SH-SY5Y (cell line): ENCODE measurements around the gene SETD1B.

Experiments used
- GATA2 ChIP-seq: IDR thresholded peaks from 2 replicates; pipeline ENCODE4 v1.6.1; 2011; ENCODE audit warnings: mild to moderate bottlenecking, low read depth, low read length
- GATA3 ChIP-seq: IDR thresholded peaks from 2 replicates; pipeline ENCODE4 v1.6.1; 2011; ENCODE audit warnings: low read depth, mild to moderate bottlenecking, low read length, moderate library complexity

SETD1B gene

DNA sequence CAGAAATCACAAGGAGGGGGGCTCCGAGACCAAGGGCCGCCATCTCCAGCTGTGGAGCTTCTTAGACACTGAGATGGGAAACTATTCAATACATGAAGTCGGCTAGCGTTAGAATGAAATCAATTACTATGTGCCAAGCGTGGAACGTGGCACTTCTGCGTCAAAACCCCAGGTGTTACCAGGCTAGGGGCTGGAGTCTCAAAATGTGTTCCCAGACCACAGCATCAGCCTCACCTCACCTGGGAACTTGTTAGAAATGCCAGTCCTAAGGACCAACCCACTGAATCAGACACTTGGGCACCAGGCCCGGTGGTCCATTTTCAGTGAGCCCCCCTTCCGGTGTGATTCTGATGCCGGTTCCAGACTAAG is 5.0 kb upstream of the SETD1B start:
- TF ChIP-seq GATA3, result no peak
- no peak for TF ChIP-seq GATA2

DNA sequence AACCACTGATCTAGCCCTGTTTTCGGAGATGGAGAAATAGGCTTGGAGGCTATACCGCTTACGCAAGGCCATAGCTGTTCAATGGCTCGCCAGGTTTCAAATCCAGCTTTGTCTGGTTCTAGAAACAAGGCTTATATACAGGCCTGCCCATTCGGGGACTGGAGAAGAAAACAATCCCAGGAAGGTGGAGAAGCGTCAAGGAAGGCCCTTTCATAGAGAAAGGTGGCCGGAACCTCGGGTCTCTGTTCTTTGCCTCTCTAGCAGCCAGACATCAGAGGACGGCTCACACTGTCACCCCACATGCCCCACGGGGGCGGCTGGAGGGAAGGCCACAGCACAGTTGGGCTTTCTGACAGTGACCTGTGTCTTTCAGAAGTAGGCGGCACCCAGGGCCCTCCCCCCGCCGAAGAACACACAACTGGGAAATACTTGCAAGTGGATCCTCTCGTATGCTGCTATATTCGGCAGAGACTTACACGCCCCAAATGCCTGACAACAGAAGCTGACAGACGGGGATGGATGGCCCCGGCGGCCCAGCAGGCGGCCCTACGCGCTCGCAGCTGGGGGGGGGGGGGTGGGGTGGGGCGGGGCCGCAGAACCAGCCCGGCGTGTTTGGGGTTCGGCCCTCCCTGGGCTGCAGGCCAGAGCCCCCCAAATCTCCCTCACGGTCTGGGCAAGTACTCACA is 4.5 kb upstream of the SETD1B start:
- TF ChIP-seq GATA3, result no peak

DNA sequence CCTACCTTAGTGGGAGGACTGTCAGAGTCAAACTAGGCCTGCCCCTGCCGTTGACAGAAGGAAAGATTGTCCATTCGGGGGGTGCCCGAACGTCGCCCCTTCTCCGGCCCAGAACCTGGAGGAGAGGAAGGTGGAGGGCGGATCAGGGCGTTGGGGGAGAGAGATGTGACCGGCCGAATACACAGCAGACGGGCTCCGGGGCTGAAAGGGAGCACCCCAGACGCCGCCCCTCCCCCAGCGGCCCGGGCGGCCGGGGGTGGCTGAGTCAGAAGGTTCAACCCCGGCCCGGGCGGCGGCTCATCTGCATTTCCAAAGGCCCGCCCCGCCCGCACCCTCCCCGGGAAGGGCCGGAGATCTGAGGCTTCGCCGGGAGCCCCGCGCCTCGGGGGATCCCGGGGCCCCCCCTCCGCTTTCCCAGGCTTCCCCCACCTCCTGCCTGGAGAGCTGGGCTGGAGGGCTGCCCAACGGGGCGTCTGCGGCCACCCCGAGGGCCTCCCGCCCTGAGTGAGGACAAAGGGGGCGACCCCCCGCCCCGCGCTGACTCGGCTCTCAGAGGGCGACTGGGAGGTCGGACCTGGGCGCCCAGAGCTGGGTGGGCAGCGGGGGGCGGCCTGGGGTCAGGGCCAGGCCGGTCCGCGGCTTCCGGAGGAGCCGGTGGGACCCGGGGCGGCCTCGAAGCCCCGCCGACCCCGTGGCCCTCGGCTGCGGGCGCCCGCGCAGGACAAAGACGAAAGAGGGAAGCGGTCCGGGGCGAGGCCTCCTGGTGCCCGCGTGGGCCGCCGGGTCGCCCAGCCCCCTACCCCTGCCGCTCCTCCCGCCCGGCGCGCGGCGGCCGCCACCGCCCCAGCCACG is 3.7 kb upstream of the SETD1B start:
- TF ChIP-seq GATA3, result no peak
- no peak for TF ChIP-seq GATA2

GRCh38 chr12:121800694-121801594 is 2.9 kb upstream of the SETD1B start:
- no peak for TF ChIP-seq GATA3
- no peak for TF ChIP-seq GATA2

- TF ChIP-seq GATA3 (no peak), GATA2 (no peak)
These were observed 2.0 kb upstream of the SETD1B start for GRCh38 chr12:121801595-121802484.

DNA sequence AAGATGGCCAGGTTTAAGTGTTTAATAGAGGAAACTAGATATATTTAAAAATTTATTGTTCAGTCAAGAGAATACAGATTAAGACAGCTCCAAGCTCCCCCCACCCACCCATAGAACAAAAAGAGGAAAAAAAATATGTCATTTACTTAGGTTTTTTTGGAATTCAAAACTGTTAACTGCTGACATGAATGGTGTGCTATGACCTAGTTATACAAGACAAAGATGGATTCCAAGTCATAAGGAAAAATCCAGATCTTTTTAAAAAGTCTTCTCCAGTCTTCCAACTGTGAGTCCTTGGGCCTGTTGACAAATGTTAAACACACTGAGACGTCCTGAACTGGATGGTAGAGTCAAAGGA is 1.3 kb upstream of the SETD1B start:
- TF ChIP-seq GATA3 (no peak), GATA2 (no peak)

GRCh38 chr12:121802843-121803698 is 738 bp upstream of the SETD1B start:
- no peak for TF ChIP-seq GATA2

GRCh38 chr12:121804417-121805111 is 755 bp downstream of the SETD1B start:
- no peak for TF ChIP-seq GATA3
- no peak for TF ChIP-seq GATA2

DNA sequence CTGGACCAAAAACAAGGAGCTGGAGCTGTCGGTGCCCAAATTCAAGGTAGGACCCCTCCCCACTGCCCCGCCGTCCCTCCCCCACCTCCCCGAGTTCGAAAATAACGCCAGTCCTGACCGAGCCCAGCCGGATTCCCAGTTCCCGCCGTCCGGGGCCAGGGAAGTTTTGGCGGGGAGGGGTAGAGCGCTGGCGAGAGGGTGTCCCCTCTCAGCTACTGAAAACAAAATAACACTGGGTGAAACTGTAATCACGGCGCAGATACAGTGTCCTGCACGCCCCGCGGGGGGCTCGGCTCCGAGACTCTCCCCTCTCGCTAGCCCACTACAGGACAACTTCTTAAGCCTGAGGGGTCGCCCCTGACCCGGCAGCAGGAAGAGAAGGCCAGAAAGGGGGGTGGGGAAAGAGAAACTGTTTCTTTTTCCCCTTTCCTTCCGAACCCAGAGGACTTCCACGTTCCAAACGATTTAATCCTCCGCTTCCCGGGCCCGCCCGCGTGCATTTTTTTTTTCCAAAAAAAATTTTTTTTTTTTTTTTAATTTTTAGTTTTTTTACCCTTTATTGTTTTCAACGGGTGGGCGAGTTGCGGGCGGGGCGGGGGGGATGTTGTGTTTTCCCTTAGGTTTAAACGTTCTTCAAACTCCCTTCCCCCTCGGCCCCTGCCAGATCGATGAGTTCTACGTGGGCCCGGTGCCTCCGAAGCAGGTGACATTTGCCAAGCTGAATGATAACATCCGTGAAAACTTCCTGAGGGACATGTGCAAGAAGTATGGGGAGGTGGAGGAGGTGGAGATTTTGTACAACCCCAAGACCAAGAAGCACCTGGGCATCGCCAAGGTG is 1.6 kb downstream of the SETD1B start:
- TF ChIP-seq GATA2 (no peak), GATA3 (no peak)

GRCh38 chr12:121806009-121806545 is 2.3 kb downstream of the SETD1B start:
- no peak for TF ChIP-seq GATA3
- TF ChIP-seq GATA2, result no peak
